Fibroblast of gingiva (primary cell): ENCODE results near the gene ZNF653.
"Not testable (repeated sequence)": the region's sequence is repeated elsewhere in the genome, so short reads cannot be mapped to it uniquely, and the experiment has no call there.

Source experiments
- DNase-seq: peaks from one replicate; pipeline ENCODE4 v3.0.0-alpha.2; 2011; ENCODE audit warnings: low read depth

ZNF653 gene

GRCh38 chr19:11433526-11433925 is 72.1 kb downstream of the ZNF653 start:
- DNase-seq, result not testable (repeated sequence)
